Measurements from ENCODE around the gene TERT. TPM values are rescaled to one million over a fixed set of nuclear protein-coding genes. Genes with fewer than 3 reads are reported as not detected.

Gene TERT
- total and polyA plus RNA-seq, 2 donors (not counting 1 experiment from before 2014, with no cell fraction given) = 0.24 to 0.39 TPM

DNA sequence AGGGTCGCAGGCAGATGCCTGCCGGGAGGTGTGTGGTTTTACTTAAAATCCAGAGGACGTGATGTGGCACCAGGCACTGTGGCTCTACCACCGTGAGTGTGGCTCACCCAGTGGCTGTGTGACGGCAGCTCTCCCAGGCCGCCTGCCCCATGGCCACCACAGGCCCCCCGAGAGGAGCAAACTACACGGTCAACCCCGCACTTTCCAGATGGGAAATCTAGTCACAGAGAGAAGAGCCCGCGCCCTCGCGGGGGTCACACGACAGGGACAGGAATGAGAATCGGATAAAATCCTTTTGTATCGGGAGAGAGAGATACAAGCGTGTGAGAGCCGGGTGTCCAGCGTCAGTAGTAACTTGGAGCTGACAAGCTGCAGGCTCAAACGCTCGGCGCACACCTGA is 24.4 kb downstream of the TERT start:
- Histone ChIP-seq H3K36me3 (replicated peaks in 1 of 2; ENCODE audit: control extremely low read depth in 1 of 2, control insufficient read depth in 1 of 2, extremely low read depth in 1 of 2, insufficient read depth in 2 of 2, low read length in 1 of 2) (no peaks in the 10 kb centered on the region), H3K27ac (ENCODE audit: low read length in 2 of 2) (no peak overlapping the region), H3K4me1 (ENCODE audit: control insufficient read depth in 2 of 2, insufficient read depth in 2 of 2, low read length in 2 of 2) (no peaks in the 10 kb centered on the region), H3K4me2 (replicated peaks; ENCODE audit: low read depth, low read length, poor library complexity, severe bottlenecking) (no peak overlapping the region), H3K9me3 (ENCODE audit: control extremely low read depth in 1 of 3, control insufficient read depth in 2 of 3, insufficient read depth in 1 of 3, low read length in 2 of 3) (no peaks in the 10 kb centered on the region), H3K79me2 (ENCODE audit: control insufficient read depth, insufficient read depth, low read length) (no peaks in the 10 kb centered on the region), H4K20me1 (ENCODE audit: control insufficient read depth, insufficient read depth, low read length, poor library complexity, severe bottlenecking) (no peaks in the 10 kb centered on the region), H3K27me3 (replicated peaks in 1 of 4; ENCODE audit: control extremely low read depth in 1 of 4, control insufficient read depth in 3 of 4, insufficient read depth in 4 of 4, low read length in 3 of 4) (no peaks in the 10 kb centered on the region), H3K4me3 (ENCODE audit: control extremely low read depth in 1 of 5, extremely low read depth in 1 of 5, insufficient read depth in 1 of 5, low read depth in 2 of 5, low read length in 4 of 5) (no peak overlapping the region), H2AFZ (ENCODE audit: insufficient read depth, low read depth, low read length, poor library complexity, severe bottlenecking) (no peak overlapping the region), H3K9ac (ENCODE audit: low read length) (no peak overlapping the region)
- no peaks in the 10 kb centered on the region for H3K27me3 Mint-ChIP-seq
- WGBS (ENCODE audit: insufficient coverage) = 99% methylated on average over 15 of the region's 22 CpGs
- POLR2A ChIA-PET = no interaction called here
- no peak for DNase-seq
- H3K4me3 Mint-ChIP-seq = no peak overlapping the region
- no peak for TF ChIP-seq EZH2 (IDR thresholded peaks at IDR 0.05; ENCODE audit: borderline replicate concordance, insufficient read depth, low read depth, low read length, poor library complexity, severe bottlenecking)
- TF ChIP-seq, protein P1, sequence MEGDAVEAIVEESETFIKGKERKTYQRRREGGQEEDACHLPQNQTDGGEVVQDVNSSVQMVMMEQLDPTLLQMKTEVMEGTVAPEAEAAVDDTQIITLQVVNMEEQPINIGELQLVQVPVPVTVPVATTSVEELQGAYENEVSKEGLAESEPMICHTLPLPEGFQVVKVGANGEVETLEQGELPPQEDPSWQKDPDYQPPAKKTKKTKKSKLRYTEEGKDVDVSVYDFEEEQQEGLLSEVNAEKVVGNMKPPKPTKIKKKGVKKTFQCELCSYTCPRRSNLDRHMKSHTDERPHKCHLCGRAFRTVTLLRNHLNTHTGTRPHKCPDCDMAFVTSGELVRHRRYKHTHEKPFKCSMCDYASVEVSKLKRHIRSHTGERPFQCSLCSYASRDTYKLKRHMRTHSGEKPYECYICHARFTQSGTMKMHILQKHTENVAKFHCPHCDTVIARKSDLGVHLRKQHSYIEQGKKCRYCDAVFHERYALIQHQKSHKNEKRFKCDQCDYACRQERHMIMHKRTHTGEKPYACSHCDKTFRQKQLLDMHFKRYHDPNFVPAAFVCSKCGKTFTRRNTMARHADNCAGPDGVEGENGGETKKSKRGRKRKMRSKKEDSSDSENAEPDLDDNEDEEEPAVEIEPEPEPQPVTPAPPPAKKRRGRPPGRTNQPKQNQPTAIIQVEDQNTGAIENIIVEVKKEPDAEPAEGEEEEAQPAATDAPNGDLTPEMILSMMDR (IDR thresholded peaks at IDR 0.05) = no peak
- ATAC-seq (ENCODE audit: low read depth) = no peak
- H3K27ac Mint-ChIP-seq = no peak overlapping the region
- intact Hi-C loops (cut with micrococcal nuclease) = no loop called here
- no peaks in the 10 kb centered on the region for H3K4me1 Mint-ChIP-seq
- no peaks in the 10 kb centered on the region for H3K9me3 Mint-ChIP-seq (ENCODE audit: insufficient read depth)
- CTCF ChIA-PET = no interaction called here

DNA sequence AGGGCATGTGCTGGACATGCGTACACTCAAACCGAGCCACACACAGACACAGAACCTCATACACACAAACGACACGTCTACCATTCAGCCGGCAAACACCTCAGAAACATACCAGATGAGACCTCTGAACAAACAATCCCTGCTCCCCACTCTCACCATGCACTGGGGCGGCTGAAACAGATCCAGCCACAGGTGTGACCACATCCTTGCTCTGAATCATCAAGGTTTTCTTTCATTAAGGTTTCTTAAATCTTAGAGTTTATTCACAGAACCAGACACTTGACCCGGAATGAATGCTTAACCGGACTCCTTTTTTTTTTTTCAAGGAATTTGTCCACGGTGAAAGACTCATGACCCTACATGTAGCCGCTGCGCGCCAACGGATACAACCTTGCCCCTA is 26.2 kb downstream of the TERT start:
- TF ChIP-seq EZH2 (IDR thresholded peaks at IDR 0.05; ENCODE audit: borderline replicate concordance, insufficient read depth, low read depth, low read length, poor library complexity, severe bottlenecking) = no peak
- TF ChIP-seq, protein P1 (IDR thresholded peaks at IDR 0.05) = no peak
- H3K4me1 Mint-ChIP-seq = no peaks in the 10 kb centered on the region
- Histone ChIP-seq H3K4me2 (replicated peaks; ENCODE audit: low read depth, low read length, poor library complexity, severe bottlenecking) (no peak overlapping the region), H3K9me3 (ENCODE audit: control extremely low read depth in 1 of 3, control insufficient read depth in 2 of 3, insufficient read depth in 1 of 3, low read length in 2 of 3) (peaks cover 0 to 11% (median 0%) of the 10 kb centered on the region in 3 donors), H3K27ac (ENCODE audit: low read length in 2 of 2) (no peak overlapping the region), H3K4me1 (ENCODE audit: control insufficient read depth in 2 of 2, insufficient read depth in 2 of 2, low read length in 2 of 2) (no peaks in the 10 kb centered on the region), H3K4me3 (ENCODE audit: control extremely low read depth in 1 of 5, extremely low read depth in 1 of 5, insufficient read depth in 1 of 5, low read depth in 2 of 5, low read length in 4 of 5) (no peak overlapping the region), H3K27me3 (replicated peaks in 1 of 4; ENCODE audit: control extremely low read depth in 1 of 4, control insufficient read depth in 3 of 4, insufficient read depth in 4 of 4, low read length in 3 of 4) (no peaks in the 10 kb centered on the region), H4K20me1 (ENCODE audit: control insufficient read depth, insufficient read depth, low read length, poor library complexity, severe bottlenecking) (no peaks in the 10 kb centered on the region), H2AFZ (ENCODE audit: insufficient read depth, low read depth, low read length, poor library complexity, severe bottlenecking) (no peak overlapping the region), H3K36me3 (replicated peaks in 1 of 2; ENCODE audit: control extremely low read depth in 1 of 2, control insufficient read depth in 1 of 2, extremely low read depth in 1 of 2, insufficient read depth in 2 of 2, low read length in 1 of 2) (no peaks in the 10 kb centered on the region), H3K9ac (ENCODE audit: low read length) (no peak overlapping the region), H3K79me2 (ENCODE audit: control insufficient read depth, insufficient read depth, low read length) (no peaks in the 10 kb centered on the region)
- H3K9me3 Mint-ChIP-seq (ENCODE audit: insufficient read depth) = no peaks in the 10 kb centered on the region
- intact Hi-C loops (cut with micrococcal nuclease) = no loop called here
- ATAC-seq (ENCODE audit: low read depth) (no peak), DNase-seq (no peak)
- 95% methylated on average over 13 of the region's 13 CpGs for WGBS (ENCODE audit: insufficient coverage)
- no peak overlapping the region for H3K4me3 Mint-ChIP-seq
- no peak overlapping the region for H3K27ac Mint-ChIP-seq
- no peaks in the 10 kb centered on the region for H3K27me3 Mint-ChIP-seq
- POLR2A ChIA-PET = no interaction called here
- CTCF ChIA-PET = no interaction called here
